Heart left ventricle (tissue), 13 donors: ENCODE data around the gene EIF4G3.

ENCODE experiments used
- CTCF ChIP-seq, 12 donors: fragments of 200-600 bp; sonication (generic) in 4 of 12; IDR thresholded peaks; one replicate each; pipeline versions ENCODE4 v1.5.0 to v1.8.0; 2018 to 2022; ENCODE audit warnings: antibody characterized with exemption in 12 of 12, mild to moderate bottlenecking in 5 of 12
- POLR2A ChIP-seq, 2 donors: fragments of 450-650 bp; IDR thresholded peaks; one replicate each; pipeline ENCODE4 v1.6.1; 2017; ENCODE audit warnings: antibody characterized with exemption in 2 of 2, mild to moderate bottlenecking in 2 of 2, moderate library complexity in 2 of 2
- donor health status: ischemic (EF 13 %, LVEDD 7.1; RV severe dilation, severe dysfunction).
- donor health status: DM: no; HTN: yes; CAD: no.
- donor health status: DM: no; HTN: no; CAD: no.
- donor health status: ischemic (EF 25% LVEDD 6.9; RV normal size, moderate dysfunction).
- donor health status: ischemic (EF 25% LVEDD 5.7; RV mildly dilated, moderate dysfunction).
- donor health status: ischemic (EF 35%, LVEDD 5.7; RV mildly dilated, moderate dysfunction).
- donor health status: nonischemic (EF 11% LVEDD 7.7; RV severe dilation, severe dysfunction).
- donor health status: DM: yes; HTN: yes; CAD: no.
- donor health status: PGD.
- donor health status: ischemic (EF 29% LVEDD 5.4; RV normal size, mild dysfunction).
- donor health status: nonischemic (EF 23%, LVEDD 6.1; RV moderate dilation, normal function).

- TF ChIP-seq POLR2A (IDR thresholded peaks at IDR 0.05) = no peak
- TF ChIP-seq CTCF (IDR thresholded peaks at IDR 0.05) = no peak
These were observed 151.8 kb downstream of the EIF4G3 start for GRCh38 chr1:21024918-21025317.
